CD4-positive, alpha-beta T cell treated with Interleukin-12 subunit alpha and Interleukin-12 subunit beta, for 1 hour (primary cell): ENCODE results near the gene SNX9.

Experiments
- DNase-seq: peaks from one replicate; pipeline ENCODE4 v3.0.0-alpha.2; 2020

Gene SNX9

DNA sequence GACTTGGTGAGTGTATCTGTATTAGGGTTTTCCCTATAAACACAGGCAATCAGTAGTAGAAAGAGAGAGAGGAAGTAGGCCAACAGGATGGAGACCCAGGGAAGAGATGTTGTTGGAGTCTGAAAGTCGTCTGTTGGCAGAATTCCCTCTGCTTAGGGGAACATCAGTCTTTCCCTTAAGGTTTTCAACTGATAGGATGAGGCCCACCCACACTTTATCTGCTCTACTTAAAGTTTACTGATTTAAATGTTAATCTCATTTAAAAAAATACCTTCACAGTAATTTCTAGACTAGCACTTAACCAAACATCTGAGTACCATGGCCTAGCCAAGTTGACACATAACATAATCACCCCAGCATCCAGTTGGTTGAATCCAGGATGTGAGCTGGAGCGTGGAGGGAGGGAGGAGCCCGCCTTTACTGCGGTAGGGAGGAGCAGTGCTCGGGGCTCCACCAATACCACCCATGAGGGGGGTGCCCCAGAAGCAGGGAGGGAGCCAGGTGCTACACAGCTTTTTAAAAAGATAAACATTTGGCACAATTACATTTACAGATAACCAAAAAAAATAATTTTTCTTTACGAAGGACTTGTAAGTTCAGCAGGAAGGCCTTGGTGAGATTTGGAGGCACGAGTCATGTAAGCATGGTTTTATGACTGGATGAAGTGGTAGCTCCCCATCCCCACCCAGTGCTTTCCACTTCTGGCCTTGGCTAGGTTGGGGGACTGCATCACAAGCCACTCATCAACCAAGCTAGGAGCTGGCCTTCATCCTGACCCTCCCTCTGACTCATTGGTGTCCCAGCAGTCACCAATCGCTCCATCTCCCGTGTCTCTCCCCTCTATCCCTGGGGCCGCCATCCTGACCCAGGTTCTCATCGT is 18.4 kb upstream of the SNX9 start:
- no peak for DNase-seq

DNA sequence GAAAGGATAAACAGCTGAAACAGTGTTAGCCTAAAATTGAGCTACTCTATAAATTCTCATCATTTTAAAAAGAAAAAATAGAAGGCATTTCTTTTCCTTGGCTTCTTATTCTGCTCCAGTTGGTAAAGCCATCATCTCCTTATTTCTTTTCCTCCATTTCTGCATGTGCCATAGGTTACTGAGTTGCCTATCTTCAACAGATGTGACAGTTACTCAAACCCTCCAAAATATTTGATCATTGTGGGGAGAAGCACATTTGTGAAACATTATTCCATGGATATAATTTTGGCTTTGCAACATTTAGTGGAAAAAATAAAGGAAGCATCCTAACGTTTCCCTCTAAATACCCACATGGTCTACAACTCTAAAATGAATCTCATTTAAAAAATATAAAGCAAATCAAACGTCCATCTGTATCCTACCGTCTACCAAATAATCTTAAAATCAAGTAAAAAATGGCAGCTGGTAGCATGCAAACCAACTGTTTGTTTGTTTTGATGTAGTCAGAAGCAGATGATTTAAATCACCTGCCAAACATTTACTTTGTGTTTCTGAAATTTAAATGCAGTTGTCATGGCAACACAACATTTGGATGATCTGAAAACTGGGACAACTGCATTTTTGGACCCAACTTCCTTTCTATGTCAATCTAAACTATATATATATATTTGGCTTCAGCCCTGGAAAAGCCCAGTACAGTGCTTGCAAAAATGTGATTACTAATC is 16.8 kb upstream of the SNX9 start:
- DNase-seq = no peak

DNA sequence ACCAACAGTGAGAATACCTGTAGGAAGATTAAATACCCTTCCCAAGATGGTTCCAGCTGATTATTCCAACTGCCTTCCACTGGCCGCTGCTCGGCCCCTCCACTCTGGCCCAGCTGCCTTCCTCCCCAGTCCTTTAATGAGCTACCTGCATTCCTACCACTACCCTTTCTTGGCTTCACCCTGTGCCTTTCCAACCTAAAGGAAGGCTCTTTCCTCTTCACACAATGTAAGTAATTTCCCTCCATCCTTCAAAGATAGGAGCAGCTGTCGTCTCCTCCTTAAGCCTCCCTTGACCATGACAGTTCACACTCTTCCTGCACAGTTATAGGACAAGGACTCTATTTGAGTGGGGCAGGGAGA is 16.2 kb upstream of the SNX9 start:
- DNase-seq = no peak

DNA sequence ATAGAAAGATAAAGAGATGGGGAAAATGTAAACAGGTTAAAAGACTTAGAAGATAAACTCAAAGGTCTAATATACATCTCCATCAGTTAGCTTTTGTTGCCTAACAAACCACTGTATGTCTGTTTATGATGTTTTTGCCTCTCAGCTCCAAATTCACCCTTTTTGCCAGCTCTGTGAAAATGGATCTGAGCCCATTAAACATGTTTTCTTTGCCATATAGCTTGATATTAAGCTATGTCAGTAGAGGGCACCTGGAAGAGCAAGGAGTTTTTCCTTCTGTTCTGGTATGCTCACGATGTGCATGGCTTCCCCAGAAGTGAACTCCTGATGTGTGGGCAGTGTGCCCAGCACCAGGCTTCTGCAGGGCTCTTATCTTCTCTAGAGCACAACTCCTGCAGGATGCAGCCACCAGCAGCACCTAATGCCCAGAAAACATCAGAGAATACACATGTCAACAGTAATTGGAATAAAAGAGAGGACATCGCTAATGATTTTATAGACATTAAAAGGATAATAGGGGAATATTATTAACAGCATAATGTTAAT is 14.6 kb upstream of the SNX9 start:
- DNase-seq = no peak

DNA sequence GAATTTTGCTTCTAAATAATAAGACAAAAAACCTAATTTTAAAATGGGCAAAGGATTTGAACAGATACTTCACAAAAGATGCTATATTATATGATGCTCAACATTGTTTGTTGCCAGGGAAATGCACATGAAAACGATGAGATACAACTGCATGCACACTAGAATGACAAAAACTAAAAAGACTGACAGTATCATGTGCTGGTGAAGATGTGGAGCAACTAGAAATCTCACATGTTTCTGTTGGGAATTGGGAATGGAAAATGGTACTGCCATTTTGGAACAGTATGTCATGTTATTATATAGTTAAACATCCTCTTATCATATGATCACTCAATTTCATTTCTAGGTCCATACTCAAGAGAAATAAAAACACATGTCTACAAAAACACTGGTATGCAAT is 13.4 kb upstream of the SNX9 start:
- no peak for DNase-seq

DNA sequence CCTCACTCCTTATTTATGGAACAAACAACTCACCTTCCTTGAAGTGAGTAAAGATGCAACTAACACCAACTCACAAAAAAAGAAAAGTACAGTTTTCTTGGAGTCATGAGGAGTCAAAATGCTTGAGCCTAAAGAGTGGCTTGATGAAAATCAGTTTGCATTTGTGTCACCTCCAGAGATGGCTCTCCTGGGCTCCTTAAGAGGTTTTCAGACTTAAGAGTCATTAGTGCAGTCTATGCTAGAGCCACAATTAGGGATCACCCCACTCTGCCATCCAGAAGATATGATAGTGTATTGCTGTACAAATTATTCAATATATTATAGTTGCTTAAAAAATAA is 11.9 kb upstream of the SNX9 start:
- DNase-seq = no peak

DNA sequence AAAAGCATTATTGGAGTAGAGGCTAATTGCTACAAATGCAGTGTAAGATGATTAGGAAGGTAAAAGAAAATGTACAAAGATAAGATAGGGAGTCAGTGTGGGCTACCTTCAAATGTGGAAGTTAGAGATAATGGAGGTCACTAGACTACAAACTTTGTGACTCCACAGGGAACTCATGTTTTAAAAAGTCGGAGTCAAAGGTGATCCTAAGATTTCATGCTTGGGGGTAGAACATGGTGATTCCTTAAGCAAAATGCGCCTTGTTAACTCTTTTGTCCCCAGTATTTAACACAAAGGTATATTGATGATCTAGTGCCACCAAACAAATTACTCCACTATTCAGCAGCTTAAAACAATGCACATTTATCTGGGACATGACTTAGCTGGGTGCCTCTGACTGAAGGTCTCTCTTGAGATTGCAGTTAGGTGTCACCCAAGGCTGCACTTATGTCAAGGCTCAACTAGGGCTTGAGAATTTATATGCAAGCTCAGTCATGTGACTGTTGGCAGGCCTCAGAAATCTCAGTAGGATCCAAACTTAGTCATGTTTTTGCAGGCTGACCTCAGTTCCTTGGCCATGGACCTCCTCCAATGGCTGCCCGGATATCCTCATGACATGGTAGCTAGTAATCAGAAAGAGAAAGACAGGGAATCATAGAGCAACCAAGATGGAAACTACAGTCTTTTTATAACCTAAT is 11.4 kb upstream of the SNX9 start:
- no peak for DNase-seq

DNA sequence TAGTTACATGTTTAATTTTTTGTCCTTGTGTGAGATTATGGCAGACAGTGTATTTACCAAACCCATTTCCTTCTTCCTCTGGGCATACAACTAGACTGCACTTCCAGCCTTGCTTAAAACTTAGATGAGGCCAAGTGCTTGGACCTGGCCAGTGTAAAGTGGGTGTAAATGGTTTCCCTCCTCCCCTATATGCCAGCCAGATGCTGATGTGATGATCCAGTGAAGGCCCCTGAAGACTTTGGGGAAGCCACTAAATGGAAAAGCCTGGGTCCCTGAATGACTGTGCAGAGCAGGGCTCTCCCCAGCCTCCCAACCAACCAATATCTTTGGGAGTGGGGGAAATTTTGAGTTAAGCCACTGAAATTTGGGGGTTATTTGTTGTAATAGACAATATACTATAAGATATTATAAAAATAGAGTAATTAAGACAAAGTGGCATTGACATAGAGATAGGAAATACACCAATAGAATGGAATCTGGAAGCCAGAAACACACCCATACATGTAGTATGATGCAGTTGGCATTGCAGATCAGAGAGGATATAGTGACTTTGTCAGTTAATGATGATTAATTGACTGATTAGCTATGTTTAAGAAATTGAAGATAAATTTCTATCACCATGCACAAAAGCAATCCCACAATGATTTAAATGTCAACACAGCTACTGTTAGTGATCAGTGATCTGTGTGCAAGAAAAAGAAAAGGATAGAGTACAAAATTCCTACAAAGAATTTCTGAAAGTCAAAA is 10.4 kb upstream of the SNX9 start:
- no peak for DNase-seq

DNA sequence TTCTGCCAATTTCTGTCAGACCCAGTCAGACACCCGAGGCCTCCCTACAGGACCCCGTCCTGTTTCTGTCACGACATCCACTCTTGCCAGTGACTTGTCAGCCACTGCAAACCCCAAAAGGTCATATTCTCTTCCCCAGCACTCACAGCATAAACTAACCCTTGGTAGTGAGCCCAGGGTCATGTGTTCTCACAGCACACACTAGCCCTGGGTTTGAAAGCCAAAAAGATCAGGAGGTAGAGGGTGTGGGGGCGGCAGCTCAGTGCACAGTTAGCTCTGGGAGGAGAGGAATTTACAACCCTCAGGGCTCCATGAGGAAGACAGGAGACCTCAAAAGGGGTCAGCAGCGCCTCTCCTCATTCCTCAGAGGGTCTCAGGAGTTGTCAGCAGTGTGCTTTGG is 9.9 kb upstream of the SNX9 start:
- no peak for DNase-seq

DNA sequence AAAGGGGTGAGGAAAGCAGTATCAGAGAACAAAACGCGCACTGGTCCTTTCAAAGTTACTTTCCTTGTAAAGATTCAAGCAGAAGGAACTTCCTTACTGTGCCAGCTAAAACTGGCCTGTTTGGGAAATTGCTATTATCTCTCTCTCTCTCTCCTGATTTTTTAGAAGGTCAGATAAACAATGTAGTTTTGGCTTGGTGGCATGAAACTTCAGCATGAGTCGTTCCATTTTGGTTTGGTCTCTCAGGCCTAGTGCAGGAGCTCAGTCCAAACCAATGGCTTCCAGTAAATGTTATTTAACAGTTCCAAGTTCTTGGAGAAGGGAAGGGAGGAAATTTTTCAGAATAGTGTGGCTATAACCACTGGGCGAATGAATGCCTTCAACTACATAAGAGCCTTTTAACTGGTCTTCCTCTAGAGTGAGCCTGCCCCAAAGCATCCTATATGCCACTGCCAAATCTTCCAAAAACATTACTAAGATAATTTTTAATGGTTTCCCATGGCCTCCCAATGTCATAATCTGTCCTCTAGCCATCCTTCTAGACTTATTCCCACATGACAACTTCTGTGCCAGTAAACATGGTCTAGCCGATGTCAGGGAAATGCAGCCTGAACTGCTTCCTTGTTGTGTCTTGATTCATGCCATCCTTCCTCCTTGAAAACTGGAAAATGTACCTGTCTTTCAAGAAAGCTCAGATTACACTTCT is 9.1 kb upstream of the SNX9 start:
- no peak for DNase-seq

DNA sequence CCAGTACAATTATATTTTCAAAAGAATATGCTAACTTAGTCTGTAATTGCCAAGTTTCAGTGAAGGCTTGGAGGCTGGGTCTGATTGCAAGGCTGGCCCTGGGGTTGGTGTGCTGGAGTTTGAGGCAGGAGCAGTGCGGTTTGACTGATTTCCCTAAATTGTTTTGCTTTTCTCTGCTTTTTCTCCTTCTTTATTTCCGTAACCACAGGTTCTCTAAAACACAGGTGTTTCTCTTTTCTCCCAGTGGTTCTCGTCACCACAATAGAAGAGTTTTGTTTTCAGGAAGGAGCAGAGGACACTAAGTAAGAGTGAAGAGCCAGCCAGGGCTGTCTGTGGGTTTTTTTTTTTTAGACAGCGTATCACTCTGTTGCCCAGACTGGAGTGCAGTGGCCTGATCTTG is 8.2 kb upstream of the SNX9 start:
- no peak for DNase-seq

DNA sequence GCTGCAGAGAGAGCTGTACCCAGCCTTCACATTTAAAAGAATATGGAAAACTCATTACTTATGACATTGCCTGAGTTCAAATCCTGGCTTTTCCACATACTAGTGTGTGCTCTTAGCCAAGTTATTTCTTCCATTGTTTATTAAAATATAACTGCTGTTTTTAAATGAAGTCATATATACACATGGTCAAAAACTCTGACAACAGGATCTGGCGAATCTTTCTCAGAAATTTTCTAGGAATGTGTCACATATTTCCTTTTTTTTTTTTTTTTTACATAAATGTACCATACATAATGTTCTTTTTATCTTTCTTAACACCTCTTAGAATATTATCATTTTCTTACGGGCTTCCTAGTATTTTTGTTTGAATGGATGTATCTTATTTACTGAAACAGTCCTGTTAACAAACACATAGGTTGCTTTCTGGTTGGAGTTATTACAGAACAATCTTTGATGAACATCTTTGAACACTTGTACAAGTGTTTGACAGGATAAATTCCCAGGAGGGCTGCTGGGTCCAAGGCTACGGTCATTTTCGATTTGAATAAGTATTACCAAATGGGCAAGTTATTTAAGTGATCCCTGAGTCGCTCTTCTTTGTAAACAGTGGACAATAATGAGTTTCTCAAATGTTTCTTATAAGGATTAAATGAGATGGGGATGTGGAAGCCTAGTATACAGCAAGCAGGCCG is 1.6 kb upstream of the SNX9 start:
- DNase-seq = no peak

DNA sequence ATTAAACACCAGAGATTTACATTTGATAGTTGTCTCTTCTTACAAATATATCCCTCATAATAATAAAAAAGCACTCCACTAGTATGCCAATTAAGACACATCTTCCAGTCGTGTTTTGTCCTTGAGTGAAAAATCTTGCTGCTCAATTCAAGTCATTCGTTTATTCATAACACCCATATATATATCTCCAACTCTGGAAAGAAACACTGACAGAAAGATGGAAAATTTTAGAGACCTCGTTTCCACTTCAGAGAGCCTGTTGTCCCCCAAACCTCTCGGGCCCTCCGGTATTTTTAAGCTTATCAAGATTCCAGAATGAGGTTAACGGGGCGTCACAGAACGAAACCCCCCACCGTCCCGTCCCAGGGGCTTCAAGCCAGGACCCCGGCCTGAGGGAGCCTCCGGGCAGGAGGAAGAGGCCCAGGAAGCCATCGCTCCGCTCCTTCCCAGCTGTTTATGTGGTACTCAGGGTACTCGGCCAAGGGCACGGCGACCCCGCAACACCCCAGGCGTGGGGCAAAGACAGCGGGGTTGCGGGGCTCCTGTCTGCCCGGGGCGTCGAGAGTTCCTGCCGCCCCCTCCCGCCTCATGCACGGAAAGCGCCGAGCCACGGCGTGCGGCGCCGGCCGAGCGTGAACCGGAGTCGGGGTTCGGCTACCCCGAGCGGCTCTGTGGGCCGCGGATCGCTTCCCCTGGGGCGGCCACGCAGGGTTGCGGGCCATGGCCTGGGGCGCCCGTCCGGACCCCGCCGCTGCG is 623 bp upstream of the SNX9 start:
- DNase-seq = peak; percentile 36

DNA sequence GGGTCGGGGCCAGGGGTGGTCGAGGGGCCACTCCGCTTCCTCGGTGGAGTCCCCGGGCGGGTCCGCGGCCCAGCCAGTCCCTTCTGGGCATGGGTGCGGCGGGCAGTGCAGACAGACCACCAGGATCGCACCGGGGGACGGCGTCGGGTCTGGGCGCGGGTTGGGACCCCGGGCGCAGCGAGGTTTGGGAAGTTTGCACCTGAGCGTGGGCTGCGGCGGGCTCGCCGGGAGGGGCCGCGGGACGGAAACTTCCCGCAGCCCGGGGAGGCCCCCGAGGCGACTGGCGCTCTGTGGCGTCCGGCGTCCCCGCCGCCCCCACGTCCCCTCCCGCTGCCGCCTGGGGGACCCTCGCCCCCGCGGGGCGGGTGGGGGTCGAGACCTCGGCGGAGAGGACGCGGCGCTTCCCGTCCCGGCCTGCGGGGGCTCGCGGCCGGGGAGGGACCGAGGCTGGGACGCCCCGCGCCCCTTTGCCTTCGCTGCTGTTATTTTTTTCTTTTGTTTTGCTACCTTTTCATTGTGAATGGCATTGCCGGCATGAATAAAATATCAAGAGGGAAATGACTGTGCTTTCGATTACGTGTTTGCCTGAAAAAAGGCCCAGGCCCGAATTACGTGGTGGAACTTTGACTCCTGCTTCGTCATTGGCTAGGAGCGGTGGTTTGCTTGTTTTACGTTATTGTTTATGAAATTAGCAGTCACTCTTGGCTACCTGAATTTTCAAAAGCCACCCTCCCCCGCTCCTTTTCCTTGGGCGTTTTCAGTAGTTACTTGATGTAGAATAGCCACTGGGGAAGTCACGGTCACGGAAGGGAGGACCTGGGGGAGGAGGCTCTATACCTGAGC is 703 bp downstream of the SNX9 start:
- peak; percentile 79 for DNase-seq

DNA sequence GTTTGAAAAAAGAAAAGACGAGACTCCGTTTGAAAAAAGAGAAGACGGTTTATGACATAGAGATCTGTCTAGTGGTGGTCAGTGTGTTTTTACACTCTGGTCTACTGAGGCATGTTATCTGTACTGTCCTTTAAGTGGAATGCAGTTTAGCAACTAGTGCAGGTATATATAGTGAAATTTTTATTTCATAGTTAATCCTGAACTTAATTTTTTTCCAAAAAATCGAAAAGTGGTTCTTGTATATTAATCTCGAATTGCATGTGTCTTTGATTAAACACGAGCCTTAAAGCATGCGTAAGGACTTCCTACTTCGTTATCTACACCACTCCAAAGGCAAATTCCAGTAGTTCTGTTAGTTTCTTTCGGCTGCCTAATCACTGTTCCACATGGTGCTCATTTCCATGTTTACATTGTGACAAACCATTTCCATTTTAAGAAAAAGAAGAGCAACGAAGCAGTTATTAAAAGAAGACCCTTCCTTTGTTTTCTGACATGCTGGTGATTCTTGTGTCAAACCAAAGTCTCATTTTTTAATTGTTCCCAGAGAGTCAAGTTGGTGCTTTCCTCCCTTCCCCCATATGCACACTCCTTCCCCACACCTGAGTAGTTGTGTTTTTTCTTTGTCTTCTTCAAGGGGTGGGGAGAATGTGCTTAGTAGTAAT is 2.3 kb downstream of the SNX9 start:
- no peak for DNase-seq

DNA sequence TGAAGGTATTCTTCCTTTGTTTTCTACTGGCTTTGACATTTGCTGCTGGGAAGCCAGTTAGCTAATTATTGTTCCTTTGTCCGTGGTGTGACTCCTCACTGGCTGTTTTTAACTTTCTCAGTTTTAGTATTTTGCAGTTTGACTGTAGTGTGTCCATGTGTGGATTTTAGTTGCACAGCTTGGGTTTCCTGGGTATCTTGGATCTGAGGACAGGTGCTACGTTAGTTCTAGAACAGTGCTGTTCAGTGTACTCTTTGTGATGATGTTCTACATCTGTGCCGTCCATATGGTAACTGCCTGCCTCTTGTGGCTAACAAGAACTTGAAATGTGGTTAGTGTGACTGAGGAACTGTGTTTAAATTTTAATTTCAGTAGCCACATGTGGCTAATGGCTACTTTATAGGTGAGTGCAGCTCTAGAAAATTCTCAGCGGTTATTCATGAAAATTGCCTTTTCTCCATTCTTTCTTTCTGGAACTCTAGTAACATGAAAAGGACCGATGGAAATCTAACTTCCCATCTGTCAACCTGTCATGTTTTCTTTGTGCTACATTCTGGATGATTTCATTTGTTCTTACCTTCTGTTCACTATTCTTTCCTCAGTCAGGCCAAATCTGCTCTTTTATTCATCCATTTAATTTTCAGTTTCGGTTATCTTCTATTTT is 7.4 kb downstream of the SNX9 start:
- DNase-seq = no peak

DNA sequence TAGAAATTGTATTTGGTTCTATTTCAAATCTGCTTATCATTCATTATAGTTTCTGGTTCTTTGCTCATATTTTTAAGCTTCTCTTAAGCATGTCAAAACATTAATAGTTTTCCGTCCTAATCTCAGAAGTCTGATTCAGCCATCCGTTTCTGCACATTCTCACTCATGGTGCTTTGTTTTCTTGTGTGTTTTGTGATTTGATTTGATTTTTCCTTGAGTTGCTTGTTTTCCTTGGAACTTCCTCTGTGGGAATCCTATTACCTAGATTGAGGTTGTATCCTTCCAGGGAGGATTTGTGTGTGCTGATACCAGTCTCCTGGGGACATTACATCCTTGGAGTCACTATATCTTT is 7.9 kb downstream of the SNX9 start:
- DNase-seq = no peak

DNA sequence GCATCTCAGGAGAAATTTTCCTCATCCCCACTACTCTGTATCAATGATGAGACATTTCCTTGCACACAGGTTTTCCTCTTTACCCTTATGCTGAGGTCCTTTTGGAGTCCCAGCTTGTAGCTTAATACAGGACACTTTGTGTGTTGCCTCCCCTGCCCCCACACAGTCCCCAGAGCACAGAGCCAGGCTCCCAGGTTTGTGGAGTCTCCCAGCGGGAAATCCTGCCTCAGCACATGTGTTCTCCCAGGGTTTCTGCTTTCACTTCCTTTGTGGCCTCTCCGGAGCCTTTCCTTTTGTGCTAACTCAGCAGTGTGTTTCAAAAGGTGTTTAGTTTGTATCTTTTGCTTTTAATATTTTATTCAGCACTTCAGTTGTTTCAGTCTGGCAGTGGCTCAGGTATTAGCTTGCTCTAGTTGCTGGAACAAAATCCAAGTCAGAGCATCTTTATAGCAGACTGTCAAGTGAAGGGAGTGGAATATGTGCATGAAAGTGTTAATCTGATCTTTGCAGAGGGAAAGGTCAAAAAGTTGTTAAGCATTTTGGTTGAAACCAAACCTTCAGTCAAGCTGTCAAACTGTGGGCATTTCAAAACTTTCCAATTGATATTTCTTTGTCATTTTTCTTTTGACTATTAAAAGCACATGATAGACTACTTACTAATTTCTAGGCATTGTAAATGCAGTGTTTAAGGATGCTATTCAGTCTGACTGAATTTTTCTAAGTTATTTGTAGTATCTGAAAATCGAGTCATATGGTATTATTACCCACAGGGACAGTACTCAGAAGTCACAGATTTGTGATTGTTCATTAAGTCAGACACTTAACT is 8.6 kb downstream of the SNX9 start:
- DNase-seq = no peak
